GM18873 (cell line): ENCODE measurements around the gene SLC22A8.
"Not testable (repeated sequence)": the region's sequence is repeated elsewhere in the genome, so short reads cannot be mapped to it uniquely, and the experiment has no call there.

Experiments
- ATAC-seq: cut with Tn5 transposase; IDR thresholded peaks from one replicate; pipeline ENCODE4 v1.9.1; 2021; ENCODE audit warnings: mild to moderate bottlenecking, moderate library complexity, moderate number of reproducible peaks; ENCODE audit not compliant: unreplicated experiment, low FRiP score

The SLC22A8 gene

GRCh38 chr11:63015521-63016215 lies at the start of gene SLC22A8:
TSS of gene SLC22A8 (minus strand) at chr11:63015841. CDS start at chr11:63014958, 883 bp downstream.
- ATAC-seq, result no peak

DNA sequence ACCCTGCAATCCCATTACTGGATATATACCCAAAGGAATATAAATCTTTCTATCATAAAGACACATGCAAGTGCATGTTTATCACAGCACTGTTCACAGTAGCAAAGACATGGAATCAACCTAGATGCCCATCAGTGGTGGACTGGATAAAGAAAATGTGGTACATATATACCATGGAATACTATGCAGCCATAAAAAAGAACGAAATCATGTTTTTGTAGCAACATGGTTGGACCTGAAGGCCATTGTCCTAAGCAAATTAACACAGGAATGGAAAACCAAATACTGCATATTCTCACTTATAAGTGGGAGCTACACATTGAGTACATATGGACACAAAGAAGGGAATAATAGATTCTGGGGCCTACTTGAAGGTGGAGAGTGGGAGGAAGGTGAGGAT lies 30.6 kb upstream of the SLC22A8 start:
- not testable (repeated sequence) for ATAC-seq

GRCh38 chr11:63042596-63042995 lies 27.0 kb upstream of the SLC22A8 start:
- no peak for ATAC-seq

GRCh38 chr11:63032457-63032856 lies 16.8 kb upstream of the SLC22A8 start:
- no peak for ATAC-seq

DNA sequence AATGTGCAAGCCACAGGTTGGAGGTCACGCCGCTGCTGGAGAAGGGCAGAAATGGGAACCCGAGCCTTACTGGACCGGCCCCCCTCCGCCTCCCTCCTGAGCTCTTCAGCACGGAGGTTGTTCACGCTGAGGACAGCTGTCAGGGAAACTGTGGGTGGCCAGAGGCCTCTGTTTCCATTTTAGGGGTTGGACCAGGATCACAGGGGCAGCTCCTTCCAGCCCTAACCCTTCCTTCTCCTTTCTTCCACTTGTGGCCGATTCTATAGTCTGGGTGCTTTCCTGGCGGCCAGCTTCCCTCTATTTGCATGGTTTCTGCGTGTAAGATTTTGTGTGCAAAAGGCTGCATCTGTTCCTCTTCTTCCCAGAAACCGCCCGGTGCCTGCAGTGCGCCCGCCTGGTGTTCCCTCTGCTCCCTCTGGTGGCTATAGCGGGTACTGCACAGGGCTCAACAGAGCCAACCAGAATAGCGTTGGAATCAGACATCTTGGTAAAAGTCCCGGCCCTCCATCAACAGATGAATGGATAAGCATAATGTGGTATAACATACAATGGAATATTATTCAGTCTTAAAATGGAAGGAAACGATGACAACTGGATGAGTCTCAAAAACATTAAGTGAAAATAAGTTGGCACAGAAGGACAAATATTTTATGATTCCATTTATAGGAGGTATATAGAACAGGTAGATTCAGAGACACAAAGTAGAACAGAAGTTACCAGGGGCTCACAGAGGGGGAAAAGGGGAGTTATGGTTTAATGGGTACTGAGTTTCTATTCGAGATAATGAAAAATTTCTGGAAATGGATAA lies 8.4 kb upstream of the SLC22A8 start:
- no peak for ATAC-seq

- ATAC-seq, result no peak
These were observed 7.7 kb upstream of the SLC22A8 start for GRCh38 chr11:63023222-63023814.

GRCh38 chr11:63022441-63022840 lies 6.8 kb upstream of the SLC22A8 start:
- no peak for ATAC-seq

GRCh38 chr11:63020671-63021291 lies 5.1 kb upstream of the SLC22A8 start:
- no peak for ATAC-seq

DNA sequence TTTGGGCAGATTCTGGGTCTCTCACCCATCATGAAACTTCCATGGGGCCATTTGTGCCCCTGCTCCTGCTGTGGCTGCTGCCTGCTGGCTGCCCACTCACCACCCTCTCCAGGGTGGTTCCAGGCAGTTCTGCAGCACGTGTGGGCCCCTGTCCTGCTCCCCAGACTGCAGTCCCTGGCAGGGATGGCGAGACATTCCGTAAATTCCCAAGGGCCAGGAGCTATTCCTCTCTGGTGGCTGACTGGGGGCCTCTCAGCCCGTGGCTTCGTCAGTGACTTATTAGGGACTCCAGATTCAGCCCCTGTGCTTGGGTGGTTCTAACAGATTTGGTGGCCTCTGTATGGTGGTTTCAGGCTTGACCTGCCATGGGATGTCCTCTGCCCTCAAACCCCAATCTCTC lies 3.9 kb upstream of the SLC22A8 start:
- no peak for ATAC-seq

- no peak for ATAC-seq
These were observed 1.8 kb upstream of the SLC22A8 start for GRCh38 chr11:63017306-63017974.

DNA sequence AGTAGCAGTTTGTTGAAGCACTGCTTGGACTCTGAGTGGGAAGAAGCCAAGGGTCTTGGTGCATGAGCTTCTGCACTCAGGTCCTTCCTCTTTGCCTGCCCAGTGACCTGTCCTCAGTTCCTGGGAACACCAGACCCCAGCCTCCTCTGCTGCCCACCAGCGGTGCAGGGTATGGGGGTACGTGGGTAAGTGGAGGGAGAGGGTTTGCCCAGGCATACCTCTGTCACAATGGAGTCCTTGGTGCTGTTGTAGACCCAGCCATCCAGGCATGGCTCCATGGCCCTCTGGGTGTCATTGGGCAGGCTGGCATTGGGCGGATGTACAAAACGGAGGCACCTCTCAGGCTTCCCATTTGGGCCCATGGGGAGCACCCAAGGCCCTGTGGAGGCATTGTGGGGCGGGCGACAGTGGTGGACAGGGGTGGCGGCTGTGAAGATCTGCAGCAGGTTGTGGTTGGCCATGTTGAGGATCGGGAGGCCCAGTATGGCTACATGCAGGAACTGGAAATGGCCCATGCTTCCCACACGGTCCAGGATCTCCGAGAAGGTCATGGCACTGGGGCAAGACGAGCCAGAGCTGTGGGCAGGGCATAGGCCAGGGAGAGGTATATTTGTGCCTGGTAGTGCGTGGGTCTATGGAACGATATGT lies 1.1 kb downstream of the SLC22A8 start:
- no peak for ATAC-seq

- no peak for ATAC-seq
These were observed 2.8 kb downstream of the SLC22A8 start for GRCh38 chr11:63012839-63013238.

GRCh38 chr11:63012430-63012829 lies 3.2 kb downstream of the SLC22A8 start:
- ATAC-seq, result no peak

DNA sequence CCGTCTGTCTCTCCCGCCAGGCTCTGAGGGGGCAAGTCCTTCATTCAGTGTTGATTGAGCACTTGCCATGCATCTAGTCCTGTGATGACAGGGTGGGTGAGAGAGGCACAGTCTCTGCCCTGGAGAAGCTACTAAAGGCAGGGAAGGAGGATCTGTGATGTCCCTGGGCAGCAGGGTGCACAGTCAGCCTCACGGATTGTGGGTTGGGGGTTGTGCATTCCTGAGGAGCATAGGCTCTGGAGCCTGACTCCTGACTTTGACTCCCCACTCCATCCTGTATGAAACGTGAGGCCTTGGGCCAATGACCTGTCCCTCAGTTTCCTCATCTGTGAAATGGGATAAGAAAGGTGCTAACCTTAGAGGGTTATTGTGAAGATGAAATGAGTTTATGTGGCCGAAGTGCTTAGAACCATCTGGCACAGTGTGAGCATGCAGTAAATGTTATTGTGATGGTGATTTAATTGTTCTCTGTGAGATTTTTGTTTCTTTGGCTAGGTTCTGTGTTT lies 4.7 kb downstream of the SLC22A8 start:
- no peak for ATAC-seq

DNA sequence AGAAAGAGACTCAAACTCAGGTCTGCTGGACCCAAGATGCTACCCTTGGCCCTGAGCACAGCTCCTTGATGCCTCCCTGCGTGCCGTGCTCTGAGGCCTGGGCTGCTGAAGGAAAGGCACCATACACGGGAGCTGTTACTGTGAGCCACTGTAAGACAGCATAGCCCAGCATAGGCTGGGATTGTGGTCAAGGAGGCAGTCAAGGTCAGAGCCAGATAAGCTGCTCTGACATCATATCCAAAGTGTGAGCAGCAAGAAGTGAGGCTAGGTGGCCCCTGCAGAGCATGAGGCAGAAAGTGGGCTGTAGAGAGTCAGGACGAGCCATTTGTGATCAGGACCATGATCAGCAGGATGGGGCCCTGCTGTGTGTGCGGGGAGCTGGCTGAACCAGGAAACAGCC lies 7.7 kb downstream of the SLC22A8 start:
- no peak for ATAC-seq

- no peak for ATAC-seq
These were observed 14.2 kb downstream of the SLC22A8 start for GRCh38 chr11:63001456-63001855.

GRCh38 chr11:62999649-63000048 lies 16.0 kb downstream of the SLC22A8 start:
- ATAC-seq, result no peak

GRCh38 chr11:62999156-62999555 lies 16.5 kb downstream of the SLC22A8 start:
- no peak for ATAC-seq

DNA sequence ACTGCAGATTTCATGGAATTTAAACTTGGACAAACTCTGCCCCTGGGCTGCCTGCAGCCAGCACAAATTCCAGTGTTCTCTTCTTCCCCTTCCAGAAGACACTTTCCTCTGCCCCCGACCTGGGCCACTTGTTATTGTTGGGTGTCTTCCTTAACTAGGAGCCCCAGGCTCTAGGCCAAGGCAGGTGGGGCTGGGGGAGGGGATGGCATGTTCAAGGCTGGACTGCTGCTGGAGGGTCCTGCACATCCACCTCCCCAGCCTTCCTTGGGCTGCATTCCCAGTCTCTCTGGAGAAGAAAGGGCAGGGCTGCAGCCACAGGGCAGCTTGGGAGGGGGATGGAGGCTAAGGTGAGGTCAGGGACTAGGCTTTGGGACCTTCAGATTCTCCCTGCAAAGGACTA lies 19.4 kb downstream of the SLC22A8 start:
- ATAC-seq, result no peak

GRCh38 chr11:62994775-62995174 lies 20.9 kb downstream of the SLC22A8 start:
- ATAC-seq, result no peak
